Urinary bladder (tissue), 4 donors: ENCODE results near the gene RHEX. TPM values are rescaled to one million over a fixed set of nuclear protein-coding genes. Genes with fewer than 3 reads are reported as not detected.
"Not testable (repeated sequence)": the region's sequence is repeated elsewhere in the genome, so short reads cannot be mapped to it uniquely, and the experiment has no call there.

Source experiments
- DNase-seq: peaks from one replicate; pipeline ENCODE4 v3.0.0-alpha.2; 2015; ENCODE audit errors: extremely low spot score
- H3K27ac ChIP-seq: one replicate; pipeline ENCODE4 v1.5.1; 2013; ENCODE audit warnings: low read depth, mild to moderate bottlenecking, moderate library complexity
- H3K36me3 ChIP-seq: one replicate; pipeline ENCODE4 v1.6.1; 2013; ENCODE audit warnings: mild to moderate bottlenecking, moderate library complexity; ENCODE audit not compliant: insufficient read depth
- H3K4me1 ChIP-seq: one replicate; pipeline ENCODE4 v1.6.1; 2013; ENCODE audit warnings: mild to moderate bottlenecking, moderate library complexity; ENCODE audit not compliant: insufficient read depth
- H3K4me3 ChIP-seq: one replicate; pipeline ENCODE4 v1.5.1; 2013; ENCODE audit warnings: low read depth, low read length
- WGBS: extraction: QIAGEN DNeasy Blood & Tissue Kit; methylation state at CpG from one replicate; pipeline ENCODE4 v1.1.7; 2013; 5-methylcytosine and 5-hydroxymethylcytosine counted together
- polyA plus RNA-seq: library from polyadenylated mRNA; stranded (reverse); fragments of 200-250 nt; gene quantifications from one replicate; pipeline ENCODE4 v1.2.3, GENCODE V29; 2013
- total RNA-seq: library from RNA; depleted of rRNA; stranded (reverse); fragments of >200 nt; gene quantifications from one replicate; pipeline ENCODE4 v1.2.3, GENCODE V29; 2014
- donor health status: healthy with polysubstance abuse.
- donor health status: healthy.

Gene RHEX, protein sequence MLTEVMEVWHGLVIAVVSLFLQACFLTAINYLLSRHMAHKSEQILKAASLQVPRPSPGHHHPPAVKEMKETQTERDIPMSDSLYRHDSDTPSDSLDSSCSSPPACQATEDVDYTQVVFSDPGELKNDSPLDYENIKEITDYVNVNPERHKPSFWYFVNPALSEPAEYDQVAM
- total RNA-seq (12.5 TPM), polyA plus RNA-seq (8.5 TPM)

DNA sequence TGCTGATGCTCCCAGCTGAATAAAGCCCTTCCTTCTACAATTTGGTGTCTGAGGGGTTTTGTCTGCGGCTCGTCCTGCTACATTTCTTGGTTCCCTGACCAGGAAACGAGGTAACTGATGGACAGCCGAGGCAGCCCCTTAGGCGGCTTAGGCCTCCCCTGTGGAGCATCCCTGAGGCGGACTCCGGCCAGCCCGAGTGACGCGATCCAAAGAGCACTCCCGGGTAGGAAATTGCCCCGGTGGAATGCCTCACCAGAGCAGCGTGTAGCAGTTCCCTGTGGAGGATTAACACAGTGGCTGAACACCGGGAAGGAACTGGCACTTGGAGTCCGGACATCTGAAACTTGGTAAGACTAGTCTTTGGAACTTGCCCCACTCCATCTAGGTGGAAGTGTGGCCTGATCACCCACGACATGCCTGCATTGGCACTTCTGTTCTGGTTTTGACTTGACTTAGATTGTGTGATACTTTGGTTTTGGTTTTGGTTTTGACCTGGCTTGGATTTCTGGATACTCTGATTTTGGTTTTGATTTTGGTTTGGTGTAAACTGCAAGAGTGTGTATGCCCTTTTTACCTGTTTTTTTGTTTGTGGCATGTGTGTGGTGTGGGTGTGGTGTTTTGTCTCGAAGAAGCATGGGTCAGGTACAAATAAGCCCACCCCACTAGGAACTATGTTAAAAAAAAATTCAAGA lies at the start of gene RHEX:
RHEX (plus strand) TSS at position 255 of the 692 bp plus-strand sequence. CDS start 44,656 bp downstream, outside the sequence.
- not testable (repeated sequence) for H3K36me3 ChIP-seq, H3K4me1 ChIP-seq, DNase-seq, H3K4me3 ChIP-seq
- WGBS, result 90% methylated on average over 17 of the region's 17 CpGs
- H3K27ac ChIP-seq, result peak within 1 kb of the TSS; percentile 81

DNA sequence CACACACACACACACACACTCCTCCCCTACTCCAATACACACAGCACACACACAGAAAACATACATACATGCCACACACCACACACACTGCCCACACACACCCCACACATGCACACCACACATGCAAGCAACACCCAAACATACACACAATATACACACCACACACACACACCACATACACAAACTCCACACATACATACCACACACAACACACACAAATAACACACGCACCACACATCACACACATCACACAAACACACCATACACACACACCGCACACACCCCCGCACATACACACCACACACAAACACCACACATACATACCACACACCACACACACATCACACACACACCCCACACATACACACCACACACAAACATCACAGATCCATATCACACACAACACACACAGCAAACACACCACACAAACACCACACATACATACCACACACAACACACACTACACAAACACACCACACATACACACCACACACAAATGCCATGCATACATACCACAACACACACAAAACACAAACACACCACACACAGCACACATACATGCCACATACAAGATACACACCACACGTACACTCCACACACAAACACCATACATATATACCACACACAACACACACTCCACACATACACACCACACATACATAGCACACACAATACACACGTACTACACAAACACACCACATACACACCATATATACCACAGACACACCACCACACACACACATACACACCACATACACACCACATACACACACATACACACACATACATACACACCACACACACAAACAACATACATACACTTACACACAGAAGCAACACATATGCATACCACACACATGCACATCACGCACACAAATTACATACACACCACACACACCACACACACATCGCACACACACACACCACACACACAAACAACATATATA lies 48.8 kb upstream of the RHEX start:
- no peak overlapping the region for H3K4me3 ChIP-seq
- H3K27ac ChIP-seq, result no peak overlapping the region
- no peak for DNase-seq
- H3K36me3 ChIP-seq, result no peaks in the 10 kb centered on the region
- WGBS, result 96% methylated on average over 7 of the region's 7 CpGs
- H3K4me1 ChIP-seq, result no peaks in the 10 kb centered on the region

DNA sequence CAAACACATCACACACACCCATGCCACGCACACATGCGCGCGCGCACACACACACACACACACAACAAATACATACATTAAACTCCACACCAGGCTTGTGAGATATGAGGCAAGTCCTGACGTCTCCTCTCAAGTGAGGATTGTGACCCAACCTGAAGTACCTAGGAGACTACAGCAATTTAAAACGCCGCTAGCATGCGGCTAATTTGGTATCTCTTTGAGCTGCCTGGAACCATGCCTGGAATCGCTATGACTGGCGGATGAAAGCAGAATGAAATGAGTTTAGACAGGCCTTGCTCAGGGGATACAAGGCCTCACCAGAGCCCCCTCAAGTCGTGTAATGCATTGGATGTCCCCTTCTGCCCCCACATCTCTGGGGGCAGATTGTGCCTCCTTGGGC lies 48.1 kb upstream of the RHEX start:
- Histone ChIP-seq H3K4me1 (no peaks in the 10 kb centered on the region), H3K4me3 (no peak overlapping the region), H3K36me3 (no peaks in the 10 kb centered on the region), H3K27ac (no peak overlapping the region)
- 79% methylated on average over 12 of the region's 12 CpGs for WGBS
- no peak for DNase-seq

DNA sequence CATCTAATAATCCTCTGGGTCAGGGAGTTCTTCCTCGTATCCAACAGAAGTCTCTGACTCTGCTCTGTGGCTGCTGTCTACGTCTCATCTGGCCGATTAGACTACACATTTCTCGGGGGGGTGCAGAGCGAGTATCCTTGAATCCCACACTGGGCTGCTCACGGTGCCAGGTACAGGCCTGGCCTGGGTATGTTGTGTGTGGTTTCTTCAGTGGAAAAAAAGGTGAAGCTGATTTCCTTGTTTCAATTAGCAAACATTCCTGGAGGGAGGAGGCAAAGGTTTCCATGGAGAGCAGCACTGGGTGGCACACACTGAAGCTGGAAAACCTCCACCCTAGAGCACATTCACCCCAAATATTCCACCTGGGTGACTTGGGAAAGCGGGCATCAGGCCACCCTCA lies 47.7 kb upstream of the RHEX start:
- Histone ChIP-seq H3K27ac (no peak overlapping the region), H3K4me3 (no peak overlapping the region), H3K36me3 (no peaks in the 10 kb centered on the region), H3K4me1 (no peaks in the 10 kb centered on the region)
- DNase-seq, result no peak
- WGBS, result 84% methylated on average over 7 of the region's 7 CpGs

DNA sequence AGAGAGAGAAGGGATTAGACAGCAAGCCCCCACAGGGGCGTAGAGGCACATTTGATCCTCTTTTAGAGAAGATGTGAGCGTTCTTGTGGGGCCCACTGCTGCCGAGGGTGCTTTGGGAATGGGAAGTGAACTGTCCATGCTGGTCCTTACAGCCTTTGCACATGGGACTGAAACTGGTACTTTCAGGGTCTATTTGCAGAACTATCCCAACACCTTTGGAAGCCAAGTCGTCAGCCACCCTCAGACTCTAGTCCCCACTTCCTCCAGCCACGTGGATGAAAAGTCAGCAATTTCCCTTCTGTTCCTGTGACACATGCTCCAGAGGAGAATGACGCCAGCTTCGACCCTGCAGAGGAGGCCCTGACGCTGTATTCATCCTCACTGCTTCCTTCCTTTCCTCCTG lies 47.2 kb upstream of the RHEX start:
- H3K4me3 ChIP-seq, result no peak overlapping the region
- H3K4me1 ChIP-seq, result no peaks in the 10 kb centered on the region
- DNase-seq, result no peak
- no peak overlapping the region for H3K27ac ChIP-seq
- no peaks in the 10 kb centered on the region for H3K36me3 ChIP-seq
- 80% methylated on average over 8 of the region's 8 CpGs for WGBS

DNA sequence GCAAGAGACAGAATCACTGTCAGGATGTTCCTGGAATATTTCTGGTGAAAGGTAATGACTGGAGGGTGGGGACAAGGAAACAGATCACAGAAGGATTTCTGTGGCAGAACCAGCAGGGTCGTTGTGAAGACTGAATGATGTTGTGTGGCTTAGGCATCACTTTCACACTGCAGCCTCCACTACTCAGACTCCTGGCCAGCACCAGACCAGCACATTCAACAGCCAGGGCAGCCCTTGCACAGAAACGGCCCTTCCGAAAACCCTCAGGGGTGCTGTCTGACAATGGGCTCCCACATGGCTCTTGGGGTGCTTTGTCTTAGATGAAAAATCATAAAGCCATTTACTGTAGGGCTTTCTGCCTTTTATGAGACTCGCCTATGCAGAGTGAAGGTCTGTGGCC lies 46.0 kb upstream of the RHEX start:
- no peaks in the 10 kb centered on the region for H3K36me3 ChIP-seq

DNA sequence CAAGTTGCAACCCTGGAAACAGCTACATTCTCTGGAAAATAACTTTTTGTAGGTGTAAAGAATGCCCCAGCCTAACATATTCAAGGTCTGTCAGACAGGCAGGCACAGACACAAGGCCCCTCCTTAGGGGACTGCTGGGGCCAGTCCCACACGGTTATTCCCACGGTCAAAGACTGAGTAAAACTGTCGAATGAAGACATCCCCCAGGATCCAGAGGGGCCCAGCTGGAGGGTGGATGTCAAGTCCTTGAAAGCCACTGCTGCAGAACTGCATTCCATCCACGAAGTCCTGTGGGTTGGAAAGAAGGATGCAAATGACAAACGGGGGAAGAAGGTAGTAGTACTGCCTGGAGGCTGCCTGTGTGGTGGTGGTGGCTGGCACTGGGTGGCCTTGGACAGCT lies 42.9 kb upstream of the RHEX start:
- Histone ChIP-seq H3K4me1 (no peaks in the 10 kb centered on the region), H3K36me3 (no peaks in the 10 kb centered on the region), H3K27ac (no peak overlapping the region), H3K4me3 (no peak overlapping the region)
- DNase-seq, result no peak
- WGBS, result 59% methylated on average over 5 of the region's 5 CpGs

More for the DNA sequence above, 46.0 kb upstream of the RHEX start:
- no peak for DNase-seq
- Histone ChIP-seq H3K4me3 (no peak overlapping the region), H3K4me1 (no peaks in the 10 kb centered on the region), H3K27ac (no peak overlapping the region)
- WGBS, result 74% methylated on average over 4 of the region's 4 CpGs

DNA sequence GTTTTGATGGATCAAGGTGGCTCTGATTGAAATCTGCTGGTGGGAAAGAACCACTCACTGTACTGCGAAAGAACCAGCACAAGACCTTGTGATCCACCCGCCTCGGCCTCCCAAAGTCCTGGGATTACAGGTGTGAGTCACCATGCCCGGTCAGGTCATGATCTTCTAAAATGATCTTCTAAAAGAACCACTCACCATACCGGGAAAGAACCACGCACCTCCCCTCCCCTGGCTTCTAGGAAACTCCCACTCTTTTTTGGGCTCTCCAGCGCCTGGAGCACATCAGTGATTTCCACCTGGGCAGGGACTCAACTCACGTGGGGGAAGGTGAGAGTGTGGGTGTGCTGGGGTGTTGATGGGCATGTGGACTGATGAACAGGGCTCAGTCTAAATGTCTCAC lies 41.9 kb upstream of the RHEX start:
- 92% methylated on average over 8 of the region's 8 CpGs for WGBS
- no peak for DNase-seq
- no peak overlapping the region for H3K27ac ChIP-seq
- H3K4me3 ChIP-seq, result no peak overlapping the region
- H3K4me1 ChIP-seq, result no peaks in the 10 kb centered on the region
- H3K36me3 ChIP-seq, result no peaks in the 10 kb centered on the region

DNA sequence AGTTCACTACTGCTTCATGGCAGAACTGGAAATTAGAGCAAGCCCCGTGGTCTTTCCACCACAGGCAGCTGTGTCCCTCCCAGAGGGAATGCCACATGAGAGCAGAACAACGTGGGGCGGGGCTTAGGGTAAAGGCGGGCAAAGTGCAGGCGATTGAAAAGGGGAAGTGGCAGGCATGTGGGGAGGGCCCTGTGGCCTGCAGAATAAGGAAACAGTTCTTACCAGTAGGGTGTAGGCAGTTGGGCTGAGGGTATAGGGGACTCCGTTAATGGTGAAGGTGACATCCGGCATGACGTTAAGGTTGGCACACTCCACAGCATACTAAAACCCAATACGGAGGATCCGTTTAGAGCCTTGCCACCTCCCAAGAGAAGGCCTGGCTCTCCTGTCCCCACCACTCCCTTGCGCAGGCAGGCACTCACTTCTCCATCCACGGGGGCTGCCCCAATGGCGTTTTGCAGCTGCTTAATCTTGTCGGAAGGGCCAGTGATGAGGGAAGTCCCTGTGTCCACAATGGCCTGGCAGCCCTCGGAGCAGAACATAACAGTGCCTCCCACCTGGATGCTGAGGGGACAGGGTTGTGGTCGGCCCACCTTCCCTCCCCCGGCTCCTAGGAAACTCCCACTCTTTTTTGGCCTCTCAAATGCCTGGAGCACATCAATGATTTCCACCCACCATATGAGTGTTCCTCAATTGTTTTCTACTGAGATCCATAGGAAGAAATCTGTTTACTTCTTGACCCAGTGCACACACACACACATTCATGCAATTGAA lies 40.7 kb upstream of the RHEX start:
- no peaks in the 10 kb centered on the region for H3K36me3 ChIP-seq
- WGBS, result 76% methylated on average over 17 of the region's 17 CpGs
- no peak overlapping the region for H3K27ac ChIP-seq
- H3K4me3 ChIP-seq, result no peak overlapping the region
- H3K4me1 ChIP-seq, result no peaks in the 10 kb centered on the region
- no peak for DNase-seq

DNA sequence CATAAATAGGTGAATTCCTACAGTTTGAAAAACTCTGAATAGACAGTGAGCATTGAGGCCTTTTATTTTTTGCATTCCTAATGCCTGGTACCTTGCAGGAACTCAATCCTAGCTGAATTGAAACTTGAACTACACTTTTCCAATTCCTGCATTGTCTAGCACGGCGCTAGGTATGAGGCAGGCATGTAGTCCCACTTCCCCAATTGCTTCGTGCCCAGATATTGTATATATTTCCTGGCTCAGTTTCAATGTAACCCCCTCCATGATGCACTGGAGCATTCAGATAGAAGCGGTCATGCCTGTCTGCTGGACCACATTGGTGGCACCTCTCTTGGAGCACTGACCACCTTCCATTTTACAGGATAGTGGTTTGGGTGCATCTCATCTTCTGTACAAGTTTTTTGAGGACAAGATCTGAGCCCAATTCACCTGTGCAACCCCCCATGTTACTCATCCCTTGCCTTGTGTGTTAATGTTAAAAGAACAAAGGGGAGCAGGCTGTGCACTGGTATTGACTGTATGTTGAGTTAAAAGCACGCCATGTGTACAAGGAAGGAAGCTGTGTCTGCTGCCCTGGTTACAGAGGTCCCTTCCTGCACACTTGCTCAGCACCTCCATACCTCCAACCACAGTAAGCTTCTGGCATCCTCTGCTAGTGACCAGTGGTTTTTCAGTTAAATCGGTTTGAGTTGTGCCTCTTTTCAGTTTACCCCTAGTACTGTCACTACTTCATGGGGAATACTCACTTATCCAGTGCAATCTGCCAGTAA lies 39.8 kb upstream of the RHEX start:
- H3K27ac ChIP-seq, result no peak overlapping the region
- no peak for DNase-seq
- no peaks in the 10 kb centered on the region for H3K36me3 ChIP-seq
- no peaks in the 10 kb centered on the region for H3K4me1 ChIP-seq
- 87% methylated on average over 6 of the region's 6 CpGs for WGBS
- H3K4me3 ChIP-seq, result no peak overlapping the region

DNA sequence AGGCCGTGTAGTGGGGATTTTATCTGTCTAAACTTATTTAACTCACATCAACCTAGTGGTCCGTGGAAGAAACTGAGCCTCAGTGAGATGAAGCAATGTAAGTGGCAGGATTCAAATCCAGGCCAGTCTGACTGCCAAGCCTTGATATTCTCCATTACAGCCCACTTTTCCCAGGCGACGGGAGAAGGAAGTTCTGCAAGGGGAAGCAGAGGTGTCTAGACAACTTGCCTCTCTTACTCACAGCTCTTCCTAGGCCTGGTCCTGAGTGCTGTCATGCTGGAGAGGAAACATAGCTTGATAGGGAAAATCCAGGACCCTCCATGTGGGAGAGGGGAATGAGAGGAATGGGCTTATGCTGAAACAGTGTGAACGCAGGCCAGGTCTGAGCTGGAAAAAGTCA lies 38.4 kb upstream of the RHEX start:
- Histone ChIP-seq H3K27ac (no peak overlapping the region), H3K4me3 (no peak overlapping the region), H3K4me1 (no peaks in the 10 kb centered on the region), H3K36me3 (no peaks in the 10 kb centered on the region)
- WGBS, result 86% methylated on average over 5 of the region's 5 CpGs
- no peak for DNase-seq

DNA sequence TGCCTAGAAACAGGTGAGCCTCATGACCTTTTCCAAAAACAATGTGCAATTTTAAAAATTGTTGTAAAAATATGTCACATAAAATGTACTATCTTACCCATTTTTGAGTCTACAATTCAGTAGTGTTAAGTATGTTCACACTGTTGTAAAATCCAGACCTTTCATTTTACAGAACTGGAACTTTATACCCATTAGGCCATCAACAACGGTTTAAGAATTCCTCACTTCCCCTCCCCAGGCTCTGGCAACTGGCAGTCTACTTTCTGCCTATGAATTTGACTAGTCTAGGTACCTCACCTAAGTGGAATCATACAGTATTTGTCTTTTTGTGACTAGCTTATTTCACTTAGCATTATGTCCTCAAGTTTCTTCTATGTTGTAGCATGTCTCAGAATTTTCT lies 37.9 kb upstream of the RHEX start:
- Histone ChIP-seq H3K36me3 (no peaks in the 10 kb centered on the region), H3K4me1 (no peaks in the 10 kb centered on the region), H3K27ac (no peak overlapping the region), H3K4me3 (no peak overlapping the region)
- no peak for DNase-seq
- 76% methylated on average over 1 of the region's 1 CpG for WGBS
